BLaER1 (cell line): ENCODE measurements around the gene UBXN2A.

Experiments used
- H3K27ac ChIP-seq: shearing (Covaris generic); formaldehyde crosslinking; 2 replicates; pipeline ENCODE4 v1.8.1; 2022
- H3K27me3 ChIP-seq: shearing (Covaris generic); formaldehyde crosslinking; 2 replicates; pipeline ENCODE4 v1.8.1; 2022
- H3K36me3 ChIP-seq: shearing (Covaris generic); formaldehyde crosslinking; 2 replicates; pipeline ENCODE4 v1.8.1; 2022
- H3K4me1 ChIP-seq: shearing (Covaris generic); formaldehyde crosslinking; 2 replicates; pipeline ENCODE4 v1.8.1; 2022
- H3K4me2 ChIP-seq: shearing (Covaris generic); formaldehyde crosslinking; 2 replicates; pipeline ENCODE4 v1.8.1; 2022
- H3K4me3 ChIP-seq: shearing (Covaris generic); formaldehyde crosslinking; 2 replicates; pipeline ENCODE4 v1.8.1; 2022
- H3K9ac ChIP-seq: shearing (Covaris generic); formaldehyde crosslinking; 2 replicates; pipeline ENCODE4 v1.8.1; 2022
- H3K9me3 ChIP-seq: shearing (Covaris generic); formaldehyde crosslinking; 2 replicates; pipeline ENCODE4 v1.8.1; 2022
- H4K20me1 ChIP-seq: shearing (Covaris generic); formaldehyde crosslinking; 2 replicates; pipeline ENCODE4 v1.8.1; 2022
- Cebpa-rat ChIP-seq: shearing (Covaris generic); IDR thresholded peaks from 2 replicates; pipeline ENCODE4 v1.8.1; 2022

The UBXN2A gene

GRCh38 chr2:23915327-23915726, 24.9 kb upstream of the UBXN2A start:
- no peak for TF ChIP-seq Cebpa-rat
- no peak overlapping the region for H3K9ac ChIP-seq
- peaks cover 8% of the 10 kb centered on the region; the same call in 1 of the 2 replicates for H3K36me3 ChIP-seq
- no peak overlapping the region for H3K4me2 ChIP-seq
- peaks cover 15% of the 10 kb centered on the region for H3K4me1 ChIP-seq
- no peaks in the 10 kb centered on the region for H3K9me3 ChIP-seq
- no peaks in the 10 kb centered on the region for H3K27me3 ChIP-seq
- H3K4me3 ChIP-seq = no peak overlapping the region
- H4K20me1 ChIP-seq = peaks cover 100% of the 10 kb centered on the region
- no peak overlapping the region for H3K27ac ChIP-seq

GRCh38 chr2:23916727-23917405, 23.4 kb upstream of the UBXN2A start:
- Histone ChIP-seq H3K4me2 (peak overlapping the region; percentile 44), H3K36me3 (no peaks in the 10 kb centered on the region), H3K9ac (no peak overlapping the region), H3K9me3 (no peaks in the 10 kb centered on the region), H3K4me3 (no peak overlapping the region), H3K4me1 (peaks cover 20% of the 10 kb centered on the region), H4K20me1 (peaks cover 100% of the 10 kb centered on the region), H3K27ac (no peak overlapping the region), H3K27me3 (no peaks in the 10 kb centered on the region)
- TF ChIP-seq Cebpa-rat = no peak

- no peak for TF ChIP-seq Cebpa-rat
- H3K4me2 ChIP-seq = no peak overlapping the region
- no peaks in the 10 kb centered on the region for H3K27me3 ChIP-seq
- H3K27ac ChIP-seq = no peak overlapping the region
- no peak overlapping the region for H3K9ac ChIP-seq
- peaks cover 100% of the 10 kb centered on the region for H4K20me1 ChIP-seq
- peaks cover 32% of the 10 kb centered on the region for H3K4me1 ChIP-seq
- no peaks in the 10 kb centered on the region for H3K9me3 ChIP-seq
- no peak overlapping the region for H3K4me3 ChIP-seq
- no peaks in the 10 kb centered on the region for H3K36me3 ChIP-seq
These were observed 21.3 kb upstream of the UBXN2A start for GRCh38 chr2:23918837-23919489.

GRCh38 chr2:23924589-23925359, 15.5 kb upstream of the UBXN2A start:
- no peak for TF ChIP-seq Cebpa-rat
- Histone ChIP-seq H4K20me1 (peaks cover 61% of the 10 kb centered on the region), H3K27ac (peak overlapping the region; percentile 99; the same call in 1 of the 2 replicates), H3K27me3 (no peaks in the 10 kb centered on the region), H3K9me3 (no peaks in the 10 kb centered on the region), H3K9ac (peak overlapping the region; percentile 100), H3K4me1 (peaks cover 50% of the 10 kb centered on the region), H3K36me3 (no peaks in the 10 kb centered on the region), H3K4me3 (peak overlapping the region; percentile 98), H3K4me2 (peak overlapping the region; percentile 89)

GRCh38 chr2:23925702-23926289, 14.5 kb upstream of the UBXN2A start:
- Histone ChIP-seq H3K36me3 (peaks cover under 1% of the 10 kb centered on the region; the same call in 1 of the 2 replicates), H3K4me1 (peaks cover 48% of the 10 kb centered on the region), H3K4me2 (peak overlapping the region; percentile 89), H3K4me3 (peak overlapping the region; percentile 98), H3K27me3 (no peaks in the 10 kb centered on the region), H3K27ac (peak overlapping the region; percentile 99), H3K9ac (peak overlapping the region; percentile 100), H3K9me3 (no peaks in the 10 kb centered on the region), H4K20me1 (peaks cover 51% of the 10 kb centered on the region)
- TF ChIP-seq Cebpa-rat = no peak

GRCh38 chr2:23926290-23926749, 13.9 kb upstream of the UBXN2A start:
- H3K9me3 ChIP-seq = no peaks in the 10 kb centered on the region
- H3K4me3 ChIP-seq = peak overlapping the region; percentile 98
- no peak for TF ChIP-seq Cebpa-rat
- H3K27me3 ChIP-seq = no peaks in the 10 kb centered on the region
- H3K4me1 ChIP-seq = peaks cover 45% of the 10 kb centered on the region
- H3K36me3 ChIP-seq = peaks cover 6% of the 10 kb centered on the region
- peak overlapping the region; percentile 99 for H3K27ac ChIP-seq
- H3K9ac ChIP-seq = peak overlapping the region; percentile 100
- H3K4me2 ChIP-seq = peak overlapping the region; percentile 89
- peaks cover 46% of the 10 kb centered on the region for H4K20me1 ChIP-seq

- no peak for TF ChIP-seq Cebpa-rat
- H3K27me3 ChIP-seq = no peaks in the 10 kb centered on the region
- peak within 1 kb of the TSS; percentile 99 for H3K27ac ChIP-seq
- peaks cover 45% of the 10 kb centered on the region for H3K4me1 ChIP-seq
- peak within 1 kb of the TSS; percentile 100 for H3K9ac ChIP-seq
- peak within 1 kb of the TSS; percentile 96 for H3K4me2 ChIP-seq
- H4K20me1 ChIP-seq = peaks cover 39% of the 10 kb centered on the region
- H3K36me3 ChIP-seq = peaks cover 12% of the 10 kb centered on the region
- no peaks in the 10 kb centered on the region for H3K9me3 ChIP-seq
- peak within 1 kb of the TSS; percentile 98 for H3K4me3 ChIP-seq
These were observed 13.3 kb upstream of the UBXN2A start, which contains the start of gene ATAD2B for GRCh38 chr2:23926750-23927571. Gene ATAD2B (minus strand): TSS chr2:23927123. CDS start chr2:23926770, 353 bp downstream.

GRCh38 chr2:23934259-23934658, 6.0 kb upstream of the UBXN2A start:
- Histone ChIP-seq H3K4me2 (no peak overlapping the region), H3K4me3 (no peak overlapping the region), H4K20me1 (no peaks in the 10 kb centered on the region), H3K9me3 (no peaks in the 10 kb centered on the region), H3K27ac (no peak overlapping the region), H3K4me1 (peaks cover 10% of the 10 kb centered on the region), H3K36me3 (peaks cover 14% of the 10 kb centered on the region), H3K9ac (no peak overlapping the region), H3K27me3 (no peaks in the 10 kb centered on the region)
- TF ChIP-seq Cebpa-rat = no peak
